HCT116 (cell line): ENCODE data around the gene PRND. TPM values are rescaled to one million over a fixed set of nuclear protein-coding genes. Genes with fewer than 3 reads are reported as not detected.

Experiments used
- ATAC-seq: fragments of 200-7000 bp; cut with Tn5 transposase; 2 replicates; pipeline ENCODE4 v1.9.1; 2020; ENCODE audit warnings: mild to moderate bottlenecking, moderate library complexity
- BruUV-seq: library from RNA; stranded (reverse); fragments of 400-500 nt; replicated peaks from 2 replicates; lab custom pipeline; 2021; lab: Mats Ljungman, UMichigan
- CTCF ChIA-PET: fragments of 300-600 bp; sonication (Branson Sonifier 250); formaldehyde crosslinking; loops from one replicate; lab custom pipeline; 2021; ENCODE audit warnings: antibody characterized with exemption; lab: Charles Lee
- POLR2A ChIA-PET: fragments of 300-600, 350-600 bp; sonication (Branson Sonifier 250); formaldehyde crosslinking; loops from one replicate; lab custom pipeline; 2021; ENCODE audit warnings: antibody characterized with exemption; lab: Charles Lee
- RAD21 ChIA-PET, 2 experiments: fragments of 300-600 bp; sonication (Branson Sonifier 250); formaldehyde crosslinking; loops; one replicate each; lab custom pipeline; 2023; ENCODE audit warnings: low total read pairs in 2 of 2; ENCODE audit not compliant: uncharacterized antibody in 2 of 2, unreplicated experiment in 2 of 2, low non-redundant PET in 1 of 2; lab: Charles Lee
- DNase-seq: peaks from one replicate; pipeline ENCODE4 v3.0.0-alpha.2; 2010; ENCODE audit warnings: low read depth, low spot score
- H2AFZ ChIP-seq: fragments of 200-600 bp; shearing (Covaris generic), sonication (generic); 2 replicates; pipeline ENCODE4 v1.6.1; 2017; ENCODE audit warnings: low read depth, mixed run types, mixed read lengths, antibody characterized with exemption, low read length; ENCODE audit not compliant: poor library complexity, severe bottlenecking
- H3K27ac ChIP-seq: 2 replicates; pipeline ENCODE4 v1.5.1; 2012; ENCODE audit warnings: low read depth, low read length
- H3K27me3 ChIP-seq: fragments of 200-600 bp; sonication (generic); 2 replicates; pipeline ENCODE4 v1.6.1; 2016; ENCODE audit warnings: mixed run types, low read length, mixed read lengths; ENCODE audit not compliant: insufficient read depth
- H3K36me3 ChIP-seq, 2 experiments: fragments of 200-500 bp in 1 of 2; fragments of 200-600 bp in 1 of 2; sonication (Bioruptor generic) in 1 of 2; sonication (generic) in 1 of 2; 2 replicates each; pipeline versions ENCODE4 v1.5.1 to v1.6.1; 2014 to 2016; ENCODE audit warnings: low read length in 2 of 2, inconsistent platforms in 1 of 2, mixed read lengths in 1 of 2, mixed run types in 1 of 2; ENCODE audit not compliant: insufficient read depth in 2 of 2, control insufficient read depth in 1 of 2
- H3K4me1 ChIP-seq, 2 experiments: fragments of 200-600 bp in 1 of 2; sonication (generic) in 1 of 2; 2 replicates each; pipeline versions ENCODE4 v1.5.1 to v1.6.1; 2012 to 2017; ENCODE audit warnings: low read length in 2 of 2, inconsistent platforms in 1 of 2, mild to moderate bottlenecking in 1 of 2, mixed read lengths in 1 of 2, mixed run types in 1 of 2, moderate library complexity in 1 of 2; ENCODE audit not compliant: insufficient read depth in 2 of 2, control insufficient read depth in 1 of 2
- H3K4me2 ChIP-seq: fragments of 200-600 bp; sonication (generic); 2 replicates; pipeline ENCODE4 v1.6.1; 2017; ENCODE audit warnings: mixed run types, low read length, mixed read lengths
- H3K4me3 ChIP-seq, 2 experiments: fragments of 200-600 bp in 1 of 2; sonication (generic) in 1 of 2; replicated peaks in 1 of 2; 2 replicates each; pipeline ENCODE4 v1.5.1; 2011 to 2016; ENCODE audit warnings: low read length in 2 of 2, control low read depth in 1 of 2, low read depth in 1 of 2, mild to moderate bottlenecking in 1 of 2, mixed read lengths in 1 of 2, mixed run types in 1 of 2
- H3K79me2 ChIP-seq: fragments of 200-600 bp; sonication (generic); 2 replicates; pipeline ENCODE4 v1.6.1; 2017; ENCODE audit warnings: mild to moderate bottlenecking, mixed run types, low read length, moderate library complexity, mixed read lengths; ENCODE audit not compliant: insufficient read depth
- H3K9ac ChIP-seq: fragments of 200-600 bp; sonication (generic); 2 replicates; pipeline ENCODE4 v1.6.1; 2016; ENCODE audit warnings: low read length, mixed read lengths
- H3K9me2 ChIP-seq: fragments of 200-600 bp; sonication (generic), shearing (Covaris generic); 2 replicates; pipeline ENCODE4 v1.6.1; 2017; ENCODE audit warnings: mixed run types, mild to moderate bottlenecking, moderate library complexity; ENCODE audit not compliant: insufficient read depth
- H3K9me3 ChIP-seq, 2 experiments: fragments of 200-500 bp in 1 of 2; fragments of 200-600 bp in 1 of 2; sonication (Bioruptor generic) in 1 of 2; sonication (generic) in 1 of 2; 2 replicates each; pipeline ENCODE4 v1.6.1; 2014 to 2017; ENCODE audit warnings: low read length in 2 of 2, mixed read lengths in 2 of 2, inconsistent platforms in 1 of 2, low read depth in 1 of 2, mild to moderate bottlenecking in 1 of 2, mixed run types in 1 of 2, moderate library complexity in 1 of 2; ENCODE audit not compliant: control insufficient read depth in 1 of 2, insufficient read depth in 1 of 2
- H4K20me1 ChIP-seq: fragments of 200-600 bp; sonication (generic), shearing (Covaris generic); 2 replicates; pipeline ENCODE4 v1.6.1; 2017; ENCODE audit warnings: mixed run types, mild to moderate bottlenecking, moderate library complexity; ENCODE audit not compliant: insufficient read depth
- CBX3 ChIP-seq: IDR thresholded peaks from 2 replicates; pipeline ENCODE4 v1.6.1; 2012; ENCODE audit warnings: low read depth
- CEBPB ChIP-seq: IDR thresholded peaks from 2 replicates; pipeline ENCODE4 v1.6.1; 2012; ENCODE audit warnings: low read depth
- EGR1 ChIP-seq: IDR thresholded peaks from 2 replicates; pipeline ENCODE4 v1.6.1; 2012; ENCODE audit warnings: low read depth
- ELF1 ChIP-seq: IDR thresholded peaks from 2 replicates; pipeline ENCODE4 v1.6.1; 2012; ENCODE audit warnings: low read depth, borderline replicate concordance
- EZH2 ChIP-seq: fragments of 200-600 bp; sonication (generic); IDR thresholded peaks from 2 replicates; pipeline ENCODE4 v1.6.1; 2017; ENCODE audit warnings: antibody characterized with exemption, mixed run types
- EZH2phosphoT487 ChIP-seq: fragments of 200-600 bp; IDR thresholded peaks from 2 replicates; pipeline ENCODE4 v1.6.1; 2018; ENCODE audit warnings: antibody characterized with exemption, borderline replicate concordance
- MAX ChIP-seq: IDR thresholded peaks from 2 replicates; pipeline ENCODE4 v1.6.1; 2012
- POLR2A ChIP-seq: IDR thresholded peaks from 2 replicates; pipeline ENCODE4 v1.7.0; 2011; ENCODE audit warnings: borderline replicate concordance; ENCODE audit not compliant: insufficient read depth, insufficient read length; ENCODE audit errors: extremely low read depth
- POLR2AphosphoS5 ChIP-seq: IDR thresholded peaks from 2 replicates; pipeline ENCODE4 v1.6.1; 2011; ENCODE audit warnings: mild to moderate bottlenecking, low read depth, low read length, moderate library complexity
- SIN3A ChIP-seq: IDR thresholded peaks from 2 replicates; pipeline ENCODE4 v1.6.1; 2012; ENCODE audit warnings: low read depth
- SP1 ChIP-seq: IDR thresholded peaks from 2 replicates; pipeline ENCODE4 v1.6.1; 2012; ENCODE audit warnings: low read depth
- SRF ChIP-seq: IDR thresholded peaks from 2 replicates; pipeline ENCODE4 v1.6.1; 2012; ENCODE audit warnings: low read depth
- YY1 ChIP-seq: IDR thresholded peaks from 2 replicates; pipeline ENCODE4 v1.6.1; 2011; ENCODE audit warnings: low read length, low read depth, moderate library complexity, mild to moderate bottlenecking; ENCODE audit not compliant: insufficient replicate concordance; ENCODE audit errors: extremely low read depth
- ZBTB33 ChIP-seq: IDR thresholded peaks from 2 replicates; pipeline ENCODE4 v1.6.1; 2011; ENCODE audit warnings: mild to moderate bottlenecking, low read length, moderate library complexity; ENCODE audit not compliant: insufficient replicate concordance; ENCODE audit errors: extremely low read depth
- ZFX ChIP-seq: fragments of 450-650 bp; IDR thresholded peaks from 2 replicates; pipeline ENCODE4 v1.6.1; 2017
- ZNF274 ChIP-seq: fragments of 200-500 bp; sonication (Bioruptor generic); IDR thresholded peaks from 2 replicates; pipeline ENCODE4 v1.6.1; 2014; ENCODE audit warnings: mild to moderate bottlenecking, low read depth, low read length, inconsistent platforms
- intact Hi-C: fragments of 100-400 bp; cut with micrococcal nuclease; formaldehyde crosslinking; loops from 2 replicates; pipeline ENCODE4 v1.10.0; 2022
- total RNA-seq: library from RNA; stranded (reverse); gene quantifications from one replicate; pipeline ENCODE4 v1.2.1, GENCODE V29; 2021; ENCODE audit not compliant: unreplicated experiment
- TF ChIP-seq, protein P1 (sequence below): IDR thresholded peaks from 2 replicates; pipeline ENCODE4 v1.6.1; 2012
- TF ChIP-seq, protein P2 (sequence below), 3 experiments: fragments of 200-600 bp in 1 of 3; sonication (generic) in 1 of 3; IDR thresholded peaks in 2 of 3; conservative IDR thresholded peaks in 1 of 3; 2 replicates each; pipeline ENCODE4 v1.5.1; 2012 to 2017; ENCODE audit warnings: low read depth in 2 of 3, low read length in 2 of 3, antibody characterized with exemption in 1 of 3, borderline replicate concordance in 1 of 3, control low read depth in 1 of 3, mild to moderate bottlenecking in 1 of 3, mixed read lengths in 1 of 3, mixed run types in 1 of 3, moderate library complexity in 1 of 3; ENCODE audit not compliant: insufficient read depth in 1 of 3
- TF ChIP-seq, protein P3 (sequence below): IDR thresholded peaks from 2 replicates; pipeline ENCODE4 v1.6.1; 2012; ENCODE audit warnings: low read depth

The PRND gene
- total RNA-seq, 1 experiment from 2014 or later = not detected

GRCh38 chr20:4736875-4737274 is 15.2 kb downstream of the PRND start:
- no peaks in the 10 kb centered on the region for H3K9me2 ChIP-seq
- H3K9me3 ChIP-seq = no peaks in the 10 kb centered on the region
- no peak for DNase-seq
- no peaks in the 10 kb centered on the region; a peak in 1 of 4 replicates for H3K4me1 ChIP-seq
- H3K4me2 ChIP-seq = no peak overlapping the region
- no peaks in the 10 kb centered on the region for H3K79me2 ChIP-seq
- no peak overlapping the region for H3K27ac ChIP-seq
- ChIA-PET CTCF (interaction anchor here (1.0 kb wide), 1 partner anchor 15 kb away, joined by 3 read pairs; the partner anchor contains the start of gene PRND), RAD21 (no interaction called here), POLR2A (no interaction called here)
- H3K36me3 ChIP-seq = no peaks in the 10 kb centered on the region
- H3K4me3 ChIP-seq = no peak overlapping the region
- ATAC-seq = no peak
- no peak for TF ChIP-seq SP1
- TF ChIP-seq, protein P1, sequence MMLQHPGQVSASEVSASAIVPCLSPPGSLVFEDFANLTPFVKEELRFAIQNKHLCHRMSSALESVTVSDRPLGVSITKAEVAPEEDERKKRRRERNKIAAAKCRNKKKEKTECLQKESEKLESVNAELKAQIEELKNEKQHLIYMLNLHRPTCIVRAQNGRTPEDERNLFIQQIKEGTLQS = no peak
- TF ChIP-seq ELF1 = no peak
- TF ChIP-seq, protein P2, sequence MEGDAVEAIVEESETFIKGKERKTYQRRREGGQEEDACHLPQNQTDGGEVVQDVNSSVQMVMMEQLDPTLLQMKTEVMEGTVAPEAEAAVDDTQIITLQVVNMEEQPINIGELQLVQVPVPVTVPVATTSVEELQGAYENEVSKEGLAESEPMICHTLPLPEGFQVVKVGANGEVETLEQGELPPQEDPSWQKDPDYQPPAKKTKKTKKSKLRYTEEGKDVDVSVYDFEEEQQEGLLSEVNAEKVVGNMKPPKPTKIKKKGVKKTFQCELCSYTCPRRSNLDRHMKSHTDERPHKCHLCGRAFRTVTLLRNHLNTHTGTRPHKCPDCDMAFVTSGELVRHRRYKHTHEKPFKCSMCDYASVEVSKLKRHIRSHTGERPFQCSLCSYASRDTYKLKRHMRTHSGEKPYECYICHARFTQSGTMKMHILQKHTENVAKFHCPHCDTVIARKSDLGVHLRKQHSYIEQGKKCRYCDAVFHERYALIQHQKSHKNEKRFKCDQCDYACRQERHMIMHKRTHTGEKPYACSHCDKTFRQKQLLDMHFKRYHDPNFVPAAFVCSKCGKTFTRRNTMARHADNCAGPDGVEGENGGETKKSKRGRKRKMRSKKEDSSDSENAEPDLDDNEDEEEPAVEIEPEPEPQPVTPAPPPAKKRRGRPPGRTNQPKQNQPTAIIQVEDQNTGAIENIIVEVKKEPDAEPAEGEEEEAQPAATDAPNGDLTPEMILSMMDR (IDR thresholded peaks at IDR 0.05 in 2 of 3, conservative IDR thresholded peaks at IDR 0.05 in 1 of 3; ENCODE audit: borderline replicate concordance in 1 of 3, insufficient read depth in 1 of 3, low read depth in 2 of 3, low read length in 2 of 3) = no peak
- no peak for TF ChIP-seq EZH2
- TF ChIP-seq POLR2A = no peak
- TF ChIP-seq EGR1 = no peak
- TF ChIP-seq ZFX = no peak
- TF ChIP-seq SIN3A = no peak
- no peak for TF ChIP-seq EZH2phosphoT487
- TF ChIP-seq, protein P3, sequence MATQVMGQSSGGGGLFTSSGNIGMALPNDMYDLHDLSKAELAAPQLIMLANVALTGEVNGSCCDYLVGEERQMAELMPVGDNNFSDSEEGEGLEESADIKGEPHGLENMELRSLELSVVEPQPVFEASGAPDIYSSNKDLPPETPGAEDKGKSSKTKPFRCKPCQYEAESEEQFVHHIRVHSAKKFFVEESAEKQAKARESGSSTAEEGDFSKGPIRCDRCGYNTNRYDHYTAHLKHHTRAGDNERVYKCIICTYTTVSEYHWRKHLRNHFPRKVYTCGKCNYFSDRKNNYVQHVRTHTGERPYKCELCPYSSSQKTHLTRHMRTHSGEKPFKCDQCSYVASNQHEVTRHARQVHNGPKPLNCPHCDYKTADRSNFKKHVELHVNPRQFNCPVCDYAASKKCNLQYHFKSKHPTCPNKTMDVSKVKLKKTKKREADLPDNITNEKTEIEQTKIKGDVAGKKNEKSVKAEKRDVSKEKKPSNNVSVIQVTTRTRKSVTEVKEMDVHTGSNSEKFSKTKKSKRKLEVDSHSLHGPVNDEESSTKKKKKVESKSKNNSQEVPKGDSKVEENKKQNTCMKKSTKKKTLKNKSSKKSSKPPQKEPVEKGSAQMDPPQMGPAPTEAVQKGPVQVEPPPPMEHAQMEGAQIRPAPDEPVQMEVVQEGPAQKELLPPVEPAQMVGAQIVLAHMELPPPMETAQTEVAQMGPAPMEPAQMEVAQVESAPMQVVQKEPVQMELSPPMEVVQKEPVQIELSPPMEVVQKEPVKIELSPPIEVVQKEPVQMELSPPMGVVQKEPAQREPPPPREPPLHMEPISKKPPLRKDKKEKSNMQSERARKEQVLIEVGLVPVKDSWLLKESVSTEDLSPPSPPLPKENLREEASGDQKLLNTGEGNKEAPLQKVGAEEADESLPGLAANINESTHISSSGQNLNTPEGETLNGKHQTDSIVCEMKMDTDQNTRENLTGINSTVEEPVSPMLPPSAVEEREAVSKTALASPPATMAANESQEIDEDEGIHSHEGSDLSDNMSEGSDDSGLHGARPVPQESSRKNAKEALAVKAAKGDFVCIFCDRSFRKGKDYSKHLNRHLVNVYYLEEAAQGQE = no peak
- no peak for TF ChIP-seq POLR2AphosphoS5
- TF ChIP-seq ZBTB33 = no peak
- TF ChIP-seq CEBPB = no peak
- no peak for TF ChIP-seq MAX
- no peak for TF ChIP-seq SRF
- TF ChIP-seq ZNF274 = no peak
- no peak for TF ChIP-seq CBX3
- TF ChIP-seq YY1 = no peak
- 0 out of 2 replicates have a peak, but pooled peaks cover 2% of the 10 kb centered on the region for H3K27me3 ChIP-seq
- no peak overlapping the region for H2AFZ ChIP-seq
- H3K9ac ChIP-seq = no peak overlapping the region
- H4K20me1 ChIP-seq = no peaks in the 10 kb centered on the region
- no TSS peak for BruUV-seq
- intact Hi-C loops = no loop called here
